GM23338 (cell line): ENCODE data around the gene TEX53. TPM values are rescaled to one million over a fixed set of nuclear protein-coding genes. Genes with fewer than 3 reads are reported as not detected.
A peak's percentile ranks its signal among the peaks of the same experiment; 100 is the strongest.

Experiments
- ATAC-seq: fragments of 200-7000 bp; cut with Tn5 transposase; 3 replicates; pipeline ENCODE4 v1.9.1; 2020
- DNase-seq: peaks from one replicate; pipeline ENCODE4 v3.0.0-alpha.2; 2015; ENCODE audit warnings: low spot score
- H2AFZ ChIP-seq: fragments of 200-600 bp; sonication (generic); 2 replicates; pipeline ENCODE4 v1.8.0; 2016; ENCODE audit warnings: antibody characterized with exemption, mild to moderate bottlenecking, moderate library complexity
- H3F3A ChIP-seq: fragments of 200-600 bp; sonication (generic); replicated peaks from 2 replicates; pipeline ENCODE4 v1.8.0; 2017; ENCODE audit warnings: antibody characterized with exemption, mixed run types, low read depth
- H3K27ac ChIP-seq: fragments of 200-600 bp; sonication (generic); 2 replicates; pipeline ENCODE4 v1.6.1; 2016; ENCODE audit warnings: low read depth
- H3K27me3 ChIP-seq: fragments of 200-600 bp; sonication (generic); 2 replicates; pipeline ENCODE4 v1.8.0; 2016; ENCODE audit warnings: mild to moderate bottlenecking, mixed run types, moderate library complexity; ENCODE audit not compliant: insufficient read depth
- H3K36me3 ChIP-seq: fragments of 200-600 bp; sonication (generic); 2 replicates; pipeline ENCODE4 v1.8.0; 2016; ENCODE audit warnings: mild to moderate bottlenecking; ENCODE audit not compliant: insufficient read depth
- H3K4me1 ChIP-seq: fragments of 200-600 bp; sonication (generic); 2 replicates; pipeline ENCODE4 v1.8.0; 2016; ENCODE audit warnings: mild to moderate bottlenecking, moderate library complexity; ENCODE audit not compliant: insufficient read depth
- H3K4me2 ChIP-seq: fragments of 200-600 bp; sonication (generic); 2 replicates; pipeline ENCODE4 v1.7.1; 2017; ENCODE audit warnings: mixed run types
- H3K4me3 ChIP-seq: fragments of 200-600 bp; sonication (generic); 2 replicates; pipeline ENCODE4 v1.6.1; 2016; ENCODE audit warnings: mixed run types
- H3K79me2 ChIP-seq: fragments of 200-600 bp; sonication (generic); replicated peaks from 2 replicates; pipeline ENCODE4 v1.8.0; 2017; ENCODE audit warnings: mild to moderate bottlenecking; ENCODE audit not compliant: insufficient read depth
- H3K9me2 ChIP-seq: fragments of 200-600 bp; sonication (generic); 2 replicates; pipeline ENCODE4 v1.8.0; 2017; ENCODE audit not compliant: insufficient read depth
- H4K20me1 ChIP-seq: fragments of 200-600 bp; sonication (generic); replicated peaks from 2 replicates; pipeline ENCODE4 v1.8.0; 2017; ENCODE audit warnings: mild to moderate bottlenecking; ENCODE audit not compliant: insufficient read depth
- H3K27ac Mint-ChIP-seq: 2 replicates; pipeline ENCODE4 v1.8.0; 2020; ENCODE audit warnings: inconsistent platforms, mild to moderate bottlenecking, moderate library complexity, mixed read lengths
- H3K27me3 Mint-ChIP-seq: 3 replicates; pipeline ENCODE4 v1.8.0; 2022; ENCODE audit warnings: low read depth, mild to moderate bottlenecking, moderate library complexity, mixed read lengths, inconsistent platforms; ENCODE audit not compliant: insufficient read depth, poor library complexity
- H3K36me3 Mint-ChIP-seq: 3 replicates; pipeline ENCODE4 v1.8.0; 2021; ENCODE audit warnings: low read depth, mild to moderate bottlenecking, inconsistent platforms, moderate library complexity, mixed read lengths
- H3K4me1 Mint-ChIP-seq: 3 replicates; pipeline ENCODE4 v1.8.0; 2020; ENCODE audit warnings: mild to moderate bottlenecking, inconsistent platforms, mixed read lengths
- H3K4me3 Mint-ChIP-seq: 3 replicates; pipeline ENCODE4 v1.8.0; 2021; ENCODE audit warnings: moderate library complexity, mild to moderate bottlenecking, inconsistent platforms, mixed read lengths
- H3K9me3 Mint-ChIP-seq: 3 replicates; pipeline ENCODE4 v1.8.0; 2020; ENCODE audit warnings: moderate library complexity, mild to moderate bottlenecking, inconsistent platforms, mixed read lengths
- CTCF ChIP-seq, 2 experiments: fragments of 200-600 bp in 1 of 2; sonication (generic) in 1 of 2; conservative IDR thresholded peaks; 2 replicates each; pipeline versions ENCODE4 v1.5.1 to v1.6.1; 2016 to 2017; ENCODE audit warnings: antibody characterized with exemption in 2 of 2, low read depth in 2 of 2, mild to moderate bottlenecking in 2 of 2, moderate library complexity in 1 of 2
- POLR2AphosphoS5 ChIP-seq: IDR thresholded peaks from 2 replicates; pipeline ENCODE4 v1.6.1; 2016; ENCODE audit warnings: antibody characterized with exemption, low read depth
- STAT1 ChIP-seq: IDR thresholded peaks from one replicate; pipeline ENCODE4 v1.6.1; 2016; ENCODE audit warnings: antibody characterized with exemption; ENCODE audit not compliant: unreplicated experiment
- ZNF114 ChIP-seq: fragments of 250-450 bp; sonication (Bioruptor Pico); IDR thresholded peaks from 2 replicates; pipeline ENCODE4 v1.5.0; 2020; ENCODE audit warnings: mild to moderate bottlenecking, moderate library complexity
- ZNF462 ChIP-seq: fragments of 250-450 bp; sonication (Bioruptor Pico); IDR thresholded peaks from 2 replicates; pipeline ENCODE4 v1.5.0; 2020; ENCODE audit warnings: mild to moderate bottlenecking, moderate library complexity
- polyA plus RNA-seq: library from polyadenylated mRNA; unstranded; fragments of >200 nt; fragmentation: Nextera tagmentation; extraction: Ambion mirVana; gene quantifications from 2 replicates; pipeline ENCODE4 v1.2.1, GENCODE V29; 2016
- total RNA-seq: library from RNA; depleted of rRNA; stranded (reverse); fragments of >200 nt; shearing (Covaris generic); gene quantifications from 2 replicates; pipeline ENCODE4 v1.2.3, GENCODE V29; 2014

The TEX53 gene
- total and polyA plus RNA-seq, 2 experiments from 2014 or later: not detected

DNA sequence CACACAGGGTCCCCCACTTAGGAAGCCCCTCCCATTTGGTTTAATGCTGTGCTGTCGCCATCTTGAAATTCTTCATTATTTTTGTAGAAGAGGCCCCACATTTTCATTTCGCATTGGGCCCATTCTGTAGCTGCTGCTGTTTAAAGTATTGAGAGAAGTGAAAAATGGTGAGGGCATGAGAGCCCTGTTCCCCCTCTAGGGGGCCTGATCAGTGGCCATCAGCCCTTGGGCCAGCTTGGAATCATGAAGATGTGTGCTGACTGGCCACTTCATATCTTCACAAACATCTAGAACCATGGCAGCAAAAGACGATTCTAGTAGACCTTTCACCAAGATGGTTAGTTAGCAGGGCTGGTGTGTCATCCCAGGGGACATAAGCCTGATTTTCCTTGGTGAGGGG lies 43.2 kb downstream of the TEX53 start:
- peaks cover 6% of the 10 kb centered on the region; the same call in 1 of the 3 replicates for H3K9me3 Mint-ChIP-seq
- H3K36me3 Mint-ChIP-seq: peaks cover 22% of the 10 kb centered on the region
- Histone ChIP-seq H3K4me1 (peaks cover 16% of the 10 kb centered on the region), H3K27me3 (peaks cover 14% of the 10 kb centered on the region), H4K20me1 (no peaks in the 10 kb centered on the region; the same call in 1 of the 2 replicates), H2AFZ (no peak overlapping the region), H3K9me2 (0 out of 2 replicates have a peak, but pooled peaks cover 6% of the 10 kb centered on the region), H3K27ac (no peak overlapping the region), H3K79me2 (peaks cover 25% of the 10 kb centered on the region; the same call in 1 of the 2 replicates), H3K4me2 (no peak overlapping the region), H3K36me3 (no peaks in the 10 kb centered on the region), H3K4me3 (no peak overlapping the region), H3F3A (no peaks in the 10 kb centered on the region)
- TF ChIP-seq ZNF114 (no peak), CTCF (conservative IDR thresholded peaks at IDR 0.05; ENCODE audit: low read depth in 2 of 2) (peak; percentile 16 to 29; a peak in 3 of 4 replicates), ZNF462 (CRISPR knock-in tag) (no peak), POLR2AphosphoS5 (no peak), STAT1 (no peak)
- peaks cover 24% of the 10 kb centered on the region for H3K4me1 Mint-ChIP-seq
- DNase-seq: peak; percentile 14
- H3K27ac Mint-ChIP-seq: no peak overlapping the region
- H3K27me3 Mint-ChIP-seq: peaks cover 17% of the 10 kb centered on the region
- no peak for ATAC-seq
- no peak overlapping the region for H3K4me3 Mint-ChIP-seq
